Keratinocyte (primary cell): ENCODE measurements around the gene LPIN1. TPM values are rescaled to one million over a fixed set of nuclear protein-coding genes. Genes with fewer than 3 reads are reported as not detected.

Experiments used
- DNase-seq: peaks from one replicate; pipeline ENCODE4 v3.0.0-alpha.2; 2011; ENCODE audit warnings: low read depth, missing footprints, low spot score
- FAIRE-seq: peaks from 2 replicates; lab custom pipeline; 2011; peaks lifted over from hg19 to GRCh38; lab: Jason Lieb, UNC
- H2AFZ ChIP-seq: 2 replicates; pipeline ENCODE4 v1.6.0; 2012; ENCODE audit warnings: low read length, control low read depth, inconsistent platforms; ENCODE audit not compliant: control insufficient read depth
- H3K27ac ChIP-seq: 2 replicates; pipeline ENCODE4 v1.5.1; 2011; ENCODE audit warnings: low read length; ENCODE audit not compliant: control insufficient read depth, insufficient read depth
- H3K27me3 ChIP-seq: 3 replicates; pipeline ENCODE4 v1.6.0; 2011; ENCODE audit warnings: low read length; ENCODE audit not compliant: control insufficient read depth, insufficient read depth; ENCODE audit errors: extremely low read depth
- H3K36me3 ChIP-seq, 2 experiments: 2 replicates in 1 of 2; 3 replicates in 1 of 2; pipeline ENCODE4 v1.5.1; 2011; ENCODE audit warnings: low read length in 2 of 2, mild to moderate bottlenecking in 1 of 2; ENCODE audit not compliant: control insufficient read depth in 2 of 2, insufficient read depth in 2 of 2; ENCODE audit errors: extremely low read depth in 1 of 2
- H3K4me1 ChIP-seq: 3 replicates; pipeline ENCODE4 v1.5.1; 2011; ENCODE audit warnings: low read length; ENCODE audit not compliant: control insufficient read depth, insufficient read depth; ENCODE audit errors: extremely low read depth
- H3K4me2 ChIP-seq: 3 replicates; pipeline ENCODE4 v1.6.0; 2011; ENCODE audit warnings: low read depth, low read length; ENCODE audit not compliant: control insufficient read depth, insufficient read depth; ENCODE audit errors: extremely low read depth
- H3K4me3 ChIP-seq, 3 experiments: fragments of 200-600 bp in 1 of 3; sonication (generic) in 1 of 3; 2 replicates in 2 of 3; 3 replicates in 1 of 3; pipeline ENCODE4 v1.5.1; 2011 to 2016; ENCODE audit warnings: low read length in 3 of 3, mild to moderate bottlenecking in 3 of 3, control low read depth in 2 of 3, inconsistent platforms in 1 of 3, low read depth in 1 of 3, mixed read lengths in 1 of 3, mixed run types in 1 of 3, moderate library complexity in 1 of 3; ENCODE audit not compliant: control insufficient read depth in 2 of 3, insufficient read depth in 2 of 3; ENCODE audit errors: extremely low read depth in 1 of 3
- H3K79me2 ChIP-seq: 2 replicates; pipeline ENCODE4 v1.6.0; 2012; ENCODE audit warnings: low read length; ENCODE audit not compliant: control insufficient read depth, insufficient read depth
- H3K9ac ChIP-seq: 3 replicates; pipeline ENCODE4 v1.6.0; 2011; ENCODE audit warnings: low read length; ENCODE audit not compliant: control insufficient read depth, insufficient read depth; ENCODE audit errors: extremely low read depth
- H3K9me1 ChIP-seq: 3 replicates; pipeline ENCODE4 v1.6.0; 2011; ENCODE audit warnings: low read length; ENCODE audit not compliant: control insufficient read depth, insufficient read depth; ENCODE audit errors: extremely low read depth
- H3K9me3 ChIP-seq: 2 replicates; pipeline ENCODE4 v1.5.1; 2012; ENCODE audit warnings: low read depth, low read length; ENCODE audit not compliant: control insufficient read depth
- H4K20me1 ChIP-seq: 3 replicates; pipeline ENCODE4 v1.6.0; 2011; ENCODE audit warnings: low read length; ENCODE audit not compliant: control insufficient read depth, insufficient read depth; ENCODE audit errors: extremely low read depth
- EZH2 ChIP-seq: IDR thresholded peaks from one replicate; pipeline ENCODE4 v1.6.1; 2012; ENCODE audit warnings: inconsistent platforms, mild to moderate bottlenecking, low read length, moderate library complexity
- dilution Hi-C: fragments of 300-500 bp; cut with MboI; formaldehyde crosslinking; loops from one replicate; pipeline ENCODE4 v1.7.0; 2020; ENCODE audit warnings: low sequenced_read_pairs; ENCODE audit not compliant: extremely low pct_ligation_motif_present
- polyA plus RNA-seq, 5 experiments: library from polyadenylated mRNA; depleted of rRNA in 3 of 5; stranded (reverse) in 3 of 5; stranded (forward) in 1 of 5; unstranded in 1 of 5; fragments of >200 nt; gene quantifications; 1 replicate in 1 of 5; 2 replicates in 3 of 5; 3 replicates in 1 of 5; pipeline versions ENCODE4 v1.2.1 to v1.2.3, GENCODE V29; 2011 to 2012; ENCODE audit warnings: missing spikeins in 2 of 5, low read depth in 1 of 5, low replicate concordance in 1 of 5
- TF ChIP-seq, protein P1 (sequence below), 3 experiments: IDR thresholded peaks in 1 of 3; conservative IDR thresholded peaks in 1 of 3; optimal IDR thresholded peaks in 1 of 3; 2 replicates in 2 of 3; 3 replicates in 1 of 3; pipeline versions ENCODE3 to v1.5.1; 2011; ENCODE audit warnings: low read length in 3 of 3, mild to moderate bottlenecking in 3 of 3, moderate library complexity in 2 of 3, control low read depth in 1 of 3, inconsistent platforms in 1 of 3; ENCODE audit not compliant: insufficient read depth in 2 of 3; ENCODE audit errors: extremely low read depth in 1 of 3

Gene LPIN1
- polyA plus RNA-seq, 1 donor (not counting 4 experiments of a cell fraction or from before 2014, with no cell fraction given) = 79.6 TPM

DNA sequence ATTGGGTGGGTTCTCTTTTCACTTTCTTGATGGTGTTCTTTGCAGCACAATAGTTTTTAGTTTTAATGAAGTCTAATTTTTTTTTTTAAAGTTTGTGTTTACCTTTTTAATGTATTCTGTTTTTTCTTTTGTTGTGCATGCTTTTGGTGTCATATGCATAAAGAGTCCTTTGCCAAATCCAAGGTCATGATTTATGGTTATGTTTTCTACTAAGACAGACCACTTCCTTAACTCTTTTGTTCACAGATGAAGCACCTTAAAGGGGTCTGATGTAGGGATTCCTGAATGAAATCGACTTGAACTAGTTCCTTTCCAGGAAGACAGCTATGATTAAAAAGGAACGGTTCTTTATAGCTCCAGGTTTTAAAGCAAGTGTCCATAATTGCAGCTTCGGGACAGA lies 23.1 kb downstream of the LPIN1 start:
- Histone ChIP-seq H3K79me2 (peaks cover 25% of the 10 kb centered on the region), H3K9ac (no peak overlapping the region), H3K9me1 (no peaks in the 10 kb centered on the region), H3K4me1 (no peaks in the 10 kb centered on the region), H3K9me3 (no peaks in the 10 kb centered on the region), H3K4me2 (no peak overlapping the region), H4K20me1 (peaks cover 6% of the 10 kb centered on the region), H3K36me3 (peaks cover 41 to 60% of the 10 kb centered on the region in 2 experiments), H3K27me3 (no peaks in the 10 kb centered on the region), H3K4me3 (no peak overlapping the region), H3K27ac (no peak overlapping the region), H2AFZ (no peak overlapping the region)
- TF ChIP-seq, protein P1, sequence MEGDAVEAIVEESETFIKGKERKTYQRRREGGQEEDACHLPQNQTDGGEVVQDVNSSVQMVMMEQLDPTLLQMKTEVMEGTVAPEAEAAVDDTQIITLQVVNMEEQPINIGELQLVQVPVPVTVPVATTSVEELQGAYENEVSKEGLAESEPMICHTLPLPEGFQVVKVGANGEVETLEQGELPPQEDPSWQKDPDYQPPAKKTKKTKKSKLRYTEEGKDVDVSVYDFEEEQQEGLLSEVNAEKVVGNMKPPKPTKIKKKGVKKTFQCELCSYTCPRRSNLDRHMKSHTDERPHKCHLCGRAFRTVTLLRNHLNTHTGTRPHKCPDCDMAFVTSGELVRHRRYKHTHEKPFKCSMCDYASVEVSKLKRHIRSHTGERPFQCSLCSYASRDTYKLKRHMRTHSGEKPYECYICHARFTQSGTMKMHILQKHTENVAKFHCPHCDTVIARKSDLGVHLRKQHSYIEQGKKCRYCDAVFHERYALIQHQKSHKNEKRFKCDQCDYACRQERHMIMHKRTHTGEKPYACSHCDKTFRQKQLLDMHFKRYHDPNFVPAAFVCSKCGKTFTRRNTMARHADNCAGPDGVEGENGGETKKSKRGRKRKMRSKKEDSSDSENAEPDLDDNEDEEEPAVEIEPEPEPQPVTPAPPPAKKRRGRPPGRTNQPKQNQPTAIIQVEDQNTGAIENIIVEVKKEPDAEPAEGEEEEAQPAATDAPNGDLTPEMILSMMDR (optimal IDR thresholded peaks at IDR 0.05 in 1 of 3, IDR thresholded peaks at IDR 0.05 in 1 of 3, conservative IDR thresholded peaks at IDR 0.05 in 1 of 3; ENCODE audit: extremely low read depth in 1 of 3, insufficient read depth in 2 of 3, low read length in 3 of 3) = no peak
- no peak for TF ChIP-seq EZH2
- dilution Hi-C loops = no loop called here
- DNase-seq (no peak), FAIRE-seq (no peak)

DNA sequence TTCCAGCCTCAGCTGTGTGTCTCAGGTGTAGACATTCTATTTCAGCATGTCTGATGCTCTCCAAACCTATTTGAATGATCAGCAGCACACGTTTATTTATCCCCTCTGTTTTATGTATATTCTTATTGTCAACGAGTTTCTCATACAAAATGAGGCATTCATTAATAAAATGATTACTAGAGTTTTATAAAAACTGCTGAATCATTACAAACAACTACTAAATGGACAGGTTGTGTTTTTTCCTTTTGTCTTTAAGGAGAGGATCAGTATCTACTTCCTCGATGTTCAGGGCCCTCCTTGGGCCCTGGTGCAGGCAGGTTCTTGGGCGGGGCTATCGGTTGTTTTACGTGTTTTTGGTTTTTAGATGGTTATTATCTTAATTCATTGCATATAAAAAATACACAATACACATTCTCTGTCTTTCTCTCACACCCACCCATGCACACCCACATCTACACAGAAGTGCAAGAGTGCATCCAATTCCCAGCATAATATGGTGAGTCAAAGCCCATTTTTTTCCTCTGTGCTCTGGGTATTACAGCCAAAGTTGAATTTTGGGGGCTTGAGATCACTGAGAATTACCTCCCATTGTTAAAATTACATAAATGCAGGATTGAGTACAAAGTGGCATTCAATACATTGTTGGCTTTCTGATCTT lies 24.2 kb downstream of the LPIN1 start:
- Histone ChIP-seq H3K9me1 (no peaks in the 10 kb centered on the region), H3K9ac (no peak overlapping the region), H3K9me3 (no peaks in the 10 kb centered on the region), H4K20me1 (no peaks in the 10 kb centered on the region), H3K4me2 (no peak overlapping the region), H3K27me3 (no peaks in the 10 kb centered on the region), H3K4me3 (no peak overlapping the region), H3K36me3 (peaks cover 40 to 53% of the 10 kb centered on the region in 2 experiments), H3K4me1 (no peaks in the 10 kb centered on the region), H3K27ac (no peak overlapping the region), H2AFZ (no peak overlapping the region), H3K79me2 (peaks cover 13% of the 10 kb centered on the region)
- DNase-seq (no peak), FAIRE-seq (no peak)
- TF ChIP-seq, protein P1 (optimal IDR thresholded peaks at IDR 0.05 in 1 of 3, IDR thresholded peaks at IDR 0.05 in 1 of 3, conservative IDR thresholded peaks at IDR 0.05 in 1 of 3; ENCODE audit: extremely low read depth in 1 of 3, insufficient read depth in 2 of 3, low read length in 3 of 3) = no peak
- TF ChIP-seq EZH2 = no peak
- dilution Hi-C loops = no loop called here
